ENCODE results near the gene CACNA2D1.

GRCh38 chr7:81937091-81937490 is 506.5 kb downstream of the CACNA2D1 start:
- TF ChIP-seq CTCF (IDR thresholded peaks at IDR 0.05) (no peak), RCOR1 (IDR thresholded peaks at IDR 0.05; ENCODE audit: low read depth, low read length) (no peak), POLR2A (IDR thresholded peaks at IDR 0.05; ENCODE audit: low read length) (no peak), NFE2L2 (conservative IDR thresholded peaks at IDR 0.05; ENCODE audit: low read length) (no peak), FOSL2 (IDR thresholded peaks at IDR 0.05) (no peak), FOSL2 (CRISPR knock-in tag; IDR thresholded peaks at IDR 0.05) (no peak), RAD21 (conservative IDR thresholded peaks at IDR 0.05 in 1 of 2, IDR thresholded peaks at IDR 0.05 in 1 of 2) (no peak), CBX2 (IDR thresholded peaks at IDR 0.05; ENCODE audit: borderline replicate concordance, low read depth) (no peak), MYC (IDR thresholded peaks at IDR 0.05; ENCODE audit: borderline replicate concordance, low read length) (no peak), MAFK (IDR thresholded peaks at IDR 0.05; ENCODE audit: partially characterized antibody) (no peak), FOXS1 (CRISPR knock-in tag; IDR thresholded peaks at IDR 0.05) (no peak), HDAC2 (IDR thresholded peaks at IDR 0.05) (no peak), CBX8 (IDR thresholded peaks at IDR 0.05) (no peak), HMGXB4 (CRISPR knock-in tag; IDR thresholded peaks at IDR 0.05; ENCODE audit: borderline replicate concordance) (no peak), JUNB (IDR thresholded peaks at IDR 0.05) (no peak)
